Tibial nerve (tissue), 4 donors: ENCODE data around the gene VPS13D.

Experiments used
- EP300 ChIP-seq, 2 donors: sonication (generic); formaldehyde crosslinking; IDR thresholded peaks; one replicate each; pipeline ENCODE4 v1.6.1; 2017; ENCODE audit warnings: antibody characterized with exemption in 2 of 2, mild to moderate bottlenecking in 1 of 2
- POLR2A ChIP-seq, 2 donors: fragments of 450-650 bp; IDR thresholded peaks; one replicate each; pipeline ENCODE4 v1.6.1; 2017; ENCODE audit warnings: antibody characterized with exemption in 2 of 2, mild to moderate bottlenecking in 2 of 2, moderate library complexity in 2 of 2
- TF ChIP-seq, protein P1 (sequence below), 5 experiments: fragments of 200-600 bp in 3 of 5; fragments of 450-650 bp in 2 of 5; sonication (generic) in 3 of 5; IDR thresholded peaks; one replicate each; pipeline ENCODE4 v1.5.1; 2016 to 2019; ENCODE audit warnings: antibody characterized with exemption in 5 of 5, mild to moderate bottlenecking in 3 of 5, moderate library complexity in 2 of 5

DNA sequence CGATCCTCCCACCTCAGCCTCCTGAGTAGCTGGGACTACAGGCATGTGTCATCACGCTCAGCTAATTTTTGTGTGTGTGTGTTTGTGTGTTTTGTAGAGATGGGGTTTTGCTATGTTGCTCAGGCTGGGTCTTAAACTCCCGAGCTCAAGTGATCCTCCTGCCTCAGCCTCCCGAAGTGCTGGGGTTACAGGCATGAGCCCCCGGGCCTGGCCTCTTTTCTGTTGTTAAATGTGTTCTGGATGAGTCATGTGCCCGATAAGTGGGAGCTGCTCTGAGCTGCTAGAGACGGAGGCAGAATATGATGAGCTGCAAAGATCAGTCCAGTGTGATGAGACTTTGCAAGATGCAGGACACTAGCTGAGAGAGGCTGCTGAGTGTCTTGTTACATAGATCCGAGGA lies 75.5 kb downstream of the VPS13D start:
- TF ChIP-seq, protein P1, sequence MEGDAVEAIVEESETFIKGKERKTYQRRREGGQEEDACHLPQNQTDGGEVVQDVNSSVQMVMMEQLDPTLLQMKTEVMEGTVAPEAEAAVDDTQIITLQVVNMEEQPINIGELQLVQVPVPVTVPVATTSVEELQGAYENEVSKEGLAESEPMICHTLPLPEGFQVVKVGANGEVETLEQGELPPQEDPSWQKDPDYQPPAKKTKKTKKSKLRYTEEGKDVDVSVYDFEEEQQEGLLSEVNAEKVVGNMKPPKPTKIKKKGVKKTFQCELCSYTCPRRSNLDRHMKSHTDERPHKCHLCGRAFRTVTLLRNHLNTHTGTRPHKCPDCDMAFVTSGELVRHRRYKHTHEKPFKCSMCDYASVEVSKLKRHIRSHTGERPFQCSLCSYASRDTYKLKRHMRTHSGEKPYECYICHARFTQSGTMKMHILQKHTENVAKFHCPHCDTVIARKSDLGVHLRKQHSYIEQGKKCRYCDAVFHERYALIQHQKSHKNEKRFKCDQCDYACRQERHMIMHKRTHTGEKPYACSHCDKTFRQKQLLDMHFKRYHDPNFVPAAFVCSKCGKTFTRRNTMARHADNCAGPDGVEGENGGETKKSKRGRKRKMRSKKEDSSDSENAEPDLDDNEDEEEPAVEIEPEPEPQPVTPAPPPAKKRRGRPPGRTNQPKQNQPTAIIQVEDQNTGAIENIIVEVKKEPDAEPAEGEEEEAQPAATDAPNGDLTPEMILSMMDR (IDR thresholded peaks at IDR 0.05) = no peak
- TF ChIP-seq POLR2A (IDR thresholded peaks at IDR 0.05) (no peak), EP300 (IDR thresholded peaks at IDR 0.05) (no peak)
